OCI-LY7 (cell line): ENCODE results near the gene VEGFA.

Experiments used
- EZH2phosphoT487 ChIP-seq: fragments of 200-600 bp; sonication (generic); IDR thresholded peaks from 2 replicates; pipeline ENCODE4 v1.6.1; 2018; ENCODE audit warnings: low read depth, borderline replicate concordance, mild to moderate bottlenecking, mixed run types, antibody characterized with exemption, low read length, moderate library complexity, mixed read lengths
- TF ChIP-seq, protein P1 (sequence below): fragments of 200-600 bp; sonication (generic); conservative IDR thresholded peaks from 2 replicates; pipeline ENCODE4 v1.5.1; 2014; ENCODE audit warnings: mild to moderate bottlenecking, antibody characterized with exemption, low read length, moderate library complexity, mixed read lengths

DNA sequence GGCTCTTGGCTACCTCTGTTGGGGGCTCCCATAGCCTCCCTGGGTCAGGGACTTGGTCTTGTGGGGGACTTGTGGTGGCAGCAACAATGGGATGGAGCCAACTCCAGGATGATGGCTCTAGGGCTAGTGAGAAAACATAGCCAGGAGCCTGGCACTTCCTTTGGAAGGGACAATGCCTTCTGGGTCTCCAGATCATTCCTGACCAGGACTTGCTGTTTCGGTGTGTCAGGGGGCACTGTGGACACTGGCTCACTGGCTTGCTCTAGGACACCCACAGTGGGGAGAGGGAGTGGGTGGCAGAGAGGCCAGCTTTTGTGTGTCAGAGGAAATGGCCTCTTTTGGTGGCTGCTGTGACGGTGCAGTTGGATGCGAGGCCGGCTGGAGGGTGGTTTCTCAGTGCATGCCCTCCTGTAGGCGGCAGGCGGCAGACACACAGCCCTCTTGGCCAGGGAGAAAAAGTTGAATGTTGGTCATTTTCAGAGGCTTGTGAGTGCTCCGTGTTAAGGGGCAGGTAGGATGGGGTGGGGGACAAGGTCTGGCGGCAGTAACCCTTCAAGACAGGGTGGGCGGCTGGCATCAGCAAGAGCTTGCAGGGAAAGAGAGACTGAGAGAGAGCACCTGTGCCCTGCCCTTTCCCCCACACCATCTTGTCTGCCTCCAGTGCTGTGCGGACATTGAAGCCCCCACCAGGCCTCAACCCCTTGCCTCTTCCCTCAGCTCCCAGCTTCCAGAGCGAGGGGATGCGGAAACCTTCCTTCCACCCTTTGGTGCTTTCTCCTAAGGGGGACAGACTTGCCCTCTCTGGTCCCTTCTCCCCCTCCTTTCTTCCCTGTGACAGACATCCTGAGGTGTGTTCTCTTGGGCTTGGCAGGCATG, 9.2 kb downstream of the VEGFA start:
- TF ChIP-seq, protein P1, sequence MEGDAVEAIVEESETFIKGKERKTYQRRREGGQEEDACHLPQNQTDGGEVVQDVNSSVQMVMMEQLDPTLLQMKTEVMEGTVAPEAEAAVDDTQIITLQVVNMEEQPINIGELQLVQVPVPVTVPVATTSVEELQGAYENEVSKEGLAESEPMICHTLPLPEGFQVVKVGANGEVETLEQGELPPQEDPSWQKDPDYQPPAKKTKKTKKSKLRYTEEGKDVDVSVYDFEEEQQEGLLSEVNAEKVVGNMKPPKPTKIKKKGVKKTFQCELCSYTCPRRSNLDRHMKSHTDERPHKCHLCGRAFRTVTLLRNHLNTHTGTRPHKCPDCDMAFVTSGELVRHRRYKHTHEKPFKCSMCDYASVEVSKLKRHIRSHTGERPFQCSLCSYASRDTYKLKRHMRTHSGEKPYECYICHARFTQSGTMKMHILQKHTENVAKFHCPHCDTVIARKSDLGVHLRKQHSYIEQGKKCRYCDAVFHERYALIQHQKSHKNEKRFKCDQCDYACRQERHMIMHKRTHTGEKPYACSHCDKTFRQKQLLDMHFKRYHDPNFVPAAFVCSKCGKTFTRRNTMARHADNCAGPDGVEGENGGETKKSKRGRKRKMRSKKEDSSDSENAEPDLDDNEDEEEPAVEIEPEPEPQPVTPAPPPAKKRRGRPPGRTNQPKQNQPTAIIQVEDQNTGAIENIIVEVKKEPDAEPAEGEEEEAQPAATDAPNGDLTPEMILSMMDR = no peak
- TF ChIP-seq EZH2phosphoT487 = no peak
